DMS153 treated with DMSO at 0.1 percent for 48 hours (cell line): Measurements from ENCODE around the gene C22orf42.
A peak's percentile ranks its signal among the peaks of the same experiment; 100 is the strongest.
"Not testable (repeated sequence)": the region's sequence is repeated elsewhere in the genome, so short reads cannot be mapped to it uniquely, and the experiment has no call there.

Source experiments
- DNase-seq: peaks from one replicate; lab custom pipeline; 2025; ENCODE audit not compliant: unreplicated experiment; lab: John Stamatoyannopoulos, UW

The C22orf42 gene

GRCh38 chr22:32137731-32138324 lies 21.3 kb downstream of the C22orf42 start:
- DNase-seq = peak; percentile 40

GRCh38 chr22:32136881-32137280 lies 22.2 kb downstream of the C22orf42 start:
- DNase-seq = not testable (repeated sequence)

GRCh38 chr22:32135958-32136357 lies 23.1 kb downstream of the C22orf42 start:
- DNase-seq = not testable (repeated sequence)

GRCh38 chr22:32134796-32135195 lies 24.3 kb downstream of the C22orf42 start:
- DNase-seq = not testable (repeated sequence)

- no peak for DNase-seq
Measured at GRCh38 chr22:32132783-32133182, 26.3 kb downstream of the C22orf42 start.

GRCh38 chr22:32132126-32132525 lies 27.0 kb downstream of the C22orf42 start:
- no peak for DNase-seq

GRCh38 chr22:32130464-32130863 lies 28.6 kb downstream of the C22orf42 start:
- no peak for DNase-seq

- DNase-seq = no peak
Measured at GRCh38 chr22:32127904-32128303, 31.2 kb downstream of the C22orf42 start.

- DNase-seq = peak; percentile 4
Measured at GRCh38 chr22:32123657-32124056, 35.4 kb downstream of the C22orf42 start.

- DNase-seq = no peak
Measured at GRCh38 chr22:32122899-32123298, 36.2 kb downstream of the C22orf42 start.

GRCh38 chr22:32120603-32121002 lies 38.5 kb downstream of the C22orf42 start:
- no peak for DNase-seq

GRCh38 chr22:32119568-32120235 lies 39.4 kb downstream of the C22orf42 start:
- no peak for DNase-seq

GRCh38 chr22:32112380-32112779 lies 46.7 kb downstream of the C22orf42 start:
- no peak for DNase-seq

- DNase-seq = no peak
Measured at GRCh38 chr22:32106930-32107329, 52.2 kb downstream of the C22orf42 start.

GRCh38 chr22:32103658-32104315 lies 55.3 kb downstream of the C22orf42 start:
- peak; percentile 10 for DNase-seq

- no peak for DNase-seq
Measured at GRCh38 chr22:32100711-32101110, 58.4 kb downstream of the C22orf42 start.
